LoVo (cell line): ENCODE results near the gene PC.
"Not testable (repeated sequence)": the region's sequence is repeated elsewhere in the genome, so short reads cannot be mapped to it uniquely, and the experiment has no call there.

Source experiments
- DNase-seq: peaks from one replicate; pipeline ENCODE4 v3.0.0-alpha.2; 2016; ENCODE audit warnings: low spot score

Gene PC

GRCh38 chr11:66979336-66979980, 21.3 kb upstream of the PC start:
- peak; percentile 8 for DNase-seq

- DNase-seq = no peak
Observed at GRCh38 chr11:66978717-66979116, 20.5 kb upstream of the PC start.

GRCh38 chr11:66978229-66978628, 20.0 kb upstream of the PC start:
- DNase-seq = no peak

GRCh38 chr11:66976925-66977324, 18.7 kb upstream of the PC start:
- DNase-seq = no peak

- no peak for DNase-seq
Observed at GRCh38 chr11:66976028-66976467, 17.9 kb upstream of the PC start.

GRCh38 chr11:66975405-66976027, 17.3 kb upstream of the PC start:
- no peak for DNase-seq

- peak; percentile 24 for DNase-seq
Observed at GRCh38 chr11:66974724-66975404, 16.7 kb upstream of the PC start, which contains the start of gene C11orf86. Gene C11orf86, plus strand, starts transcription at chr11:66975304. Its CDS starts 59 bp downstream, at chr11:66975363.

GRCh38 chr11:66973956-66974580, 15.9 kb upstream of the PC start:
- DNase-seq = no peak

- DNase-seq = no peak
Observed at GRCh38 chr11:66971488-66971887, 13.3 kb upstream of the PC start.

GRCh38 chr11:66970807-66971442, 12.7 kb upstream of the PC start:
- peak; percentile 85 for DNase-seq

- DNase-seq = no peak
Observed at GRCh38 chr11:66970371-66970806, 12.2 kb upstream of the PC start.

- no peak for DNase-seq
Observed at GRCh38 chr11:66969584-66970225, 11.5 kb upstream of the PC start.

- peak; percentile 21 for DNase-seq
Observed at GRCh38 chr11:66967670-66968425, 9.7 kb upstream of the PC start.

GRCh38 chr11:66966351-66966750, 8.2 kb upstream of the PC start:
- no peak for DNase-seq

GRCh38 chr11:66964495-66964894, 6.3 kb upstream of the PC start:
- DNase-seq = no peak

- no peak for DNase-seq
Observed at GRCh38 chr11:66962801-66963200, 4.6 kb upstream of the PC start.

GRCh38 chr11:66962247-66962646, 4.1 kb upstream of the PC start:
- no peak for DNase-seq

- DNase-seq = not testable (repeated sequence)
Observed at GRCh38 chr11:66961691-66962213, 3.6 kb upstream of the PC start.

- DNase-seq = no peak
Observed at GRCh38 chr11:66958956-66959274, 732 bp upstream of the PC start.

GRCh38 chr11:66957971-66958231, 282 bp downstream of the PC start:
- DNase-seq = no peak

GRCh38 chr11:66956689-66957290, 1.4 kb downstream of the PC start:
- DNase-seq = no peak
